Measurements from ENCODE around the gene OOSP3.

Gene OOSP3

DNA sequence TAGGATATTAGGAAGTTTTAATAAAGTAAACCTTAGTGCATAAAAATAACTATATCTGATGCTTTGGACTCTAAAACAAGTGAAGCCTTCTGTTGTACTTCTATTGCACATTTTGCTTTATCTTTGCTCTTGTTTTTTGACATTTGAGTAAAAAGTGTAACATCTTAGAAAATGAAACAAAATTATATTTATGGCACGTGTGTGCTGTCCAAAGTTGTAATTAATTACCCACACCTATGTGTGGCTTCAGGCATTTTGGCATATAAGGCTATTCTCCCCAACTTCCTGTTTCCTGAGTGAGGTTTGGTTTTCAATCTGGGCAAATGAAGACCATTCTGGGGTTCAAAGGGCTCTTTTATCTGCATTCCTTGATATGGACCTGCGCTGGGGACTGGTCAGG, 59.5 kb downstream of the OOSP3 start, which contains the start of gene OOSP1:
OOSP1 (plus strand) TSS at position 301 of the 400 bp plus-strand sequence; CDS start at position 324, 23 bp downstream.
- no peaks in the 10 kb centered on the region for H3K4me1 ChIP-seq (ENCODE audit: low read length)
- H3K79me2 ChIP-seq (ENCODE audit: low read length) = no peaks in the 10 kb centered on the region
- H3K4me2 ChIP-seq (ENCODE audit: low read length) = no peak within 1 kb of the TSS
- no peaks in the 10 kb centered on the region for H4K20me1 ChIP-seq (ENCODE audit: insufficient read depth, low read length)
- TF ChIP-seq, protein P1, sequence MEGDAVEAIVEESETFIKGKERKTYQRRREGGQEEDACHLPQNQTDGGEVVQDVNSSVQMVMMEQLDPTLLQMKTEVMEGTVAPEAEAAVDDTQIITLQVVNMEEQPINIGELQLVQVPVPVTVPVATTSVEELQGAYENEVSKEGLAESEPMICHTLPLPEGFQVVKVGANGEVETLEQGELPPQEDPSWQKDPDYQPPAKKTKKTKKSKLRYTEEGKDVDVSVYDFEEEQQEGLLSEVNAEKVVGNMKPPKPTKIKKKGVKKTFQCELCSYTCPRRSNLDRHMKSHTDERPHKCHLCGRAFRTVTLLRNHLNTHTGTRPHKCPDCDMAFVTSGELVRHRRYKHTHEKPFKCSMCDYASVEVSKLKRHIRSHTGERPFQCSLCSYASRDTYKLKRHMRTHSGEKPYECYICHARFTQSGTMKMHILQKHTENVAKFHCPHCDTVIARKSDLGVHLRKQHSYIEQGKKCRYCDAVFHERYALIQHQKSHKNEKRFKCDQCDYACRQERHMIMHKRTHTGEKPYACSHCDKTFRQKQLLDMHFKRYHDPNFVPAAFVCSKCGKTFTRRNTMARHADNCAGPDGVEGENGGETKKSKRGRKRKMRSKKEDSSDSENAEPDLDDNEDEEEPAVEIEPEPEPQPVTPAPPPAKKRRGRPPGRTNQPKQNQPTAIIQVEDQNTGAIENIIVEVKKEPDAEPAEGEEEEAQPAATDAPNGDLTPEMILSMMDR (IDR thresholded peaks at IDR 0.05; ENCODE audit: low read depth, low read length) = no peak
- TF ChIP-seq EZH2phosphoT487 (IDR thresholded peaks at IDR 0.05; ENCODE audit: low read depth) = no peak
- no peaks in the 10 kb centered on the region for H3K36me3 ChIP-seq (replicated peaks; ENCODE audit: low read depth, low read length)
- H3K9me3 ChIP-seq (ENCODE audit: insufficient read depth, low read length) = no peaks in the 10 kb centered on the region
- H3K4me3 ChIP-seq (ENCODE audit: low read length) = no peak within 1 kb of the TSS
- H3K9ac ChIP-seq (ENCODE audit: low read length) = no peak within 1 kb of the TSS
- H3K27ac ChIP-seq (ENCODE audit: low read length) = no peak within 1 kb of the TSS
- H3K27me3 ChIP-seq (ENCODE audit: low read depth, low read length) = no peaks in the 10 kb centered on the region; the same call in 1 of the 2 replicates
- no peak within 1 kb of the TSS for H2AFZ ChIP-seq (ENCODE audit: low read depth, low read length)

DNA sequence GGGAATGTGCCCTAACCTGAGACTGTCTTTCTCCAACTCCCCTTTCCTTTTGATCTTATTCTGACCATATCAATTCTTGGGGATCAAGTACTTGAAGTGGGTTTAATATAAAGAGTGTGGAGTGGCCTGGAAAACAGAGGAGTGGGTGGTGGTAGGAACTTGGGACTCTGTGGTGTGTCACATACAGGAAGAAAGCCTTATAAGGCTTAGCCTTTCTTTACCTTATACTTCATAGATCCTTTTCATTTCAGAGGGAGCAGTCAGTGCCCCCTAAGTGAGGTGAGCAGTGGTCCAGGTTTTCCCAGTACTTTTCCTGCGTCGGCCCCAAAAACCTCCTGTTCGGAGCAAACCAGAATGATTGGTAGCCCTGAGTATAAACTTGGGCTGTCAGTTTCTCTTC, 60.1 kb downstream of the OOSP3 start:
- no peak overlapping the region for H2AFZ ChIP-seq (ENCODE audit: low read depth, low read length)
- H3K9ac ChIP-seq (ENCODE audit: low read length) = no peak overlapping the region
- no peaks in the 10 kb centered on the region for H3K9me3 ChIP-seq (ENCODE audit: insufficient read depth, low read length)
- H3K27me3 ChIP-seq (ENCODE audit: low read depth, low read length) = no peaks in the 10 kb centered on the region; the same call in 1 of the 2 replicates
- H3K4me2 ChIP-seq (ENCODE audit: low read length) = no peak overlapping the region
- H3K4me1 ChIP-seq (ENCODE audit: low read length) = no peaks in the 10 kb centered on the region
- H3K36me3 ChIP-seq (replicated peaks; ENCODE audit: low read depth, low read length) = no peaks in the 10 kb centered on the region
- no peak overlapping the region for H3K27ac ChIP-seq (ENCODE audit: low read length)
- no peaks in the 10 kb centered on the region for H3K79me2 ChIP-seq (ENCODE audit: low read length)
- H4K20me1 ChIP-seq (ENCODE audit: insufficient read depth, low read length) = no peaks in the 10 kb centered on the region
- no peak overlapping the region for H3K4me3 ChIP-seq (ENCODE audit: low read length)
- no peak for TF ChIP-seq EZH2phosphoT487 (IDR thresholded peaks at IDR 0.05; ENCODE audit: low read depth)
- TF ChIP-seq, protein P1 (IDR thresholded peaks at IDR 0.05; ENCODE audit: low read depth, low read length) = no peak

DNA sequence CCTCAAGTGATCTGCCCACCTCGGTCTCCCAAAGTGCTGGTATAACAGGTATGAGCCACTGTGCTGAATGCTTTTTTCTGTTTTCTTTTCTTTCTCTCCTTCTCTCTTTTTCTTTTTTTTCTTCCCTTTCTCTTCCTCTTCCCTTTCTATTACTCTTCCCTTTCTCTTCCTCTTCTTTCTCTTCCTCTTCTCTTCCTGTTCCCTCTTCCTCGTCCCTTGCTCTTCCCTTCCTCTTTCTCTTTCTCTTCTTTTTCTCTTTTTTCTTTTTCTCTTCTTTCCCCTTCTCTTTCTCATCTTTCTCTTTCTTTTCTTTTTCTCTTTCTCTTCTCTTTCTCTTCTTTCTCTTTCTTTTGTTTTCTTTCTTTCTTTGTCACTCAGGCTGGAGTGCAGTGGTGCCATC, 60.9 kb downstream of the OOSP3 start:
- no peaks in the 10 kb centered on the region for H3K36me3 ChIP-seq (replicated peaks; ENCODE audit: low read depth, low read length)
- no peak overlapping the region for H3K4me3 ChIP-seq (ENCODE audit: low read length)
- no peak overlapping the region for H3K27ac ChIP-seq (ENCODE audit: low read length)
- no peaks in the 10 kb centered on the region; the same call in 1 of the 2 replicates for H3K27me3 ChIP-seq (ENCODE audit: low read depth, low read length)
- no peaks in the 10 kb centered on the region for H3K9me3 ChIP-seq (ENCODE audit: insufficient read depth, low read length)
- H4K20me1 ChIP-seq (ENCODE audit: insufficient read depth, low read length) = no peaks in the 10 kb centered on the region
- no peak overlapping the region for H2AFZ ChIP-seq (ENCODE audit: low read depth, low read length)
- no peaks in the 10 kb centered on the region for H3K4me1 ChIP-seq (ENCODE audit: low read length)
- TF ChIP-seq EZH2phosphoT487 (IDR thresholded peaks at IDR 0.05; ENCODE audit: low read depth) = no peak
- TF ChIP-seq, protein P1 (IDR thresholded peaks at IDR 0.05; ENCODE audit: low read depth, low read length) = no peak
- no peaks in the 10 kb centered on the region for H3K79me2 ChIP-seq (ENCODE audit: low read length)
- no peak overlapping the region for H3K9ac ChIP-seq (ENCODE audit: low read length)
- no peak overlapping the region for H3K4me2 ChIP-seq (ENCODE audit: low read length)

DNA sequence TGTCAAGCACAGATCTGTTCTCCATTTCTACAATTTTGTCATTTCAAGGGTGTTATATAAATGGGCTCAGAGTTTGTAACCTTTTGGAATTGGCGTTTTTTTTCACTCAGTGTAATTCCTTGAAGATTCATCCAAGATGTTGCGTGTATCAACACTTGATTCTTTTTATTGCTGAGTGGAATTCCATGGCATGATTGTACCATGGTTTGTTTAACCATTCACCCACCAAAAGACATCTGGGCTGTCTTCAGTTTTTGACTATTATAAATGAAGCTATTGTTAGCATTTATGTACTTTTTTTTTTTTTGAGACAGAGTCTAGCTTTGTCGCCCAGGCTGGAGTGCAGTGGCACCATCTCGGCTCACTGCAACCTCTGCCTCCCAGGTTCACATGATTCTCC, 62.5 kb downstream of the OOSP3 start:
- Histone ChIP-seq H3K9ac (ENCODE audit: low read length) (no peak overlapping the region), H3K9me3 (ENCODE audit: insufficient read depth, low read length) (no peaks in the 10 kb centered on the region), H3K79me2 (ENCODE audit: low read length) (no peaks in the 10 kb centered on the region), H3K27ac (ENCODE audit: low read length) (no peak overlapping the region), H2AFZ (ENCODE audit: low read depth, low read length) (no peak overlapping the region), H3K4me2 (ENCODE audit: low read length) (no peak overlapping the region), H3K36me3 (replicated peaks; ENCODE audit: low read depth, low read length) (no peaks in the 10 kb centered on the region), H4K20me1 (ENCODE audit: insufficient read depth, low read length) (no peaks in the 10 kb centered on the region), H3K4me1 (ENCODE audit: low read length) (no peaks in the 10 kb centered on the region), H3K4me3 (ENCODE audit: low read length) (no peak overlapping the region), H3K27me3 (ENCODE audit: low read depth, low read length) (no peaks in the 10 kb centered on the region)
- no peak for TF ChIP-seq EZH2phosphoT487 (IDR thresholded peaks at IDR 0.05; ENCODE audit: low read depth)
- TF ChIP-seq, protein P1 (IDR thresholded peaks at IDR 0.05; ENCODE audit: low read depth, low read length) = no peak

Measured in OCI-LY3 (cell line).